Measurements from ENCODE around the gene EML1.

DNA sequence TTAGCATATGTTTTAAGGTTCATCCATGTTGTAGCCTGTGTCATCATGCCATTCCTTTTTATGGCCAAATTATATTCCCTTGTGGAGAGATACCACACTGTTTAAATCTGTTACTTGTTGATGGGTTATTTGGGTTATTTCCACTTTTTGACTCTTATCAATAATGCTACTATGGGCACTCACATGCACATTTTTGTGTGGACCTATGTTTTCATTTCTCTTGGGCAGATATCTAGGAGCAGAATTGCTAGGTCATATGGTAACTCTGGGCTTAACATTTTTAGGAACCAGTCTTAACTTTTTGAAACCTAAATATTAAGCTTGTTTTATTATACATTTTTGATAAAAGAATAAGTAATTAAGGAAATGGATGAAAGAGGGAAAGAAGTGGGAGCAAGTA lies 4.0 kb downstream of the EML1 start:
- TF ChIP-seq, protein P1, sequence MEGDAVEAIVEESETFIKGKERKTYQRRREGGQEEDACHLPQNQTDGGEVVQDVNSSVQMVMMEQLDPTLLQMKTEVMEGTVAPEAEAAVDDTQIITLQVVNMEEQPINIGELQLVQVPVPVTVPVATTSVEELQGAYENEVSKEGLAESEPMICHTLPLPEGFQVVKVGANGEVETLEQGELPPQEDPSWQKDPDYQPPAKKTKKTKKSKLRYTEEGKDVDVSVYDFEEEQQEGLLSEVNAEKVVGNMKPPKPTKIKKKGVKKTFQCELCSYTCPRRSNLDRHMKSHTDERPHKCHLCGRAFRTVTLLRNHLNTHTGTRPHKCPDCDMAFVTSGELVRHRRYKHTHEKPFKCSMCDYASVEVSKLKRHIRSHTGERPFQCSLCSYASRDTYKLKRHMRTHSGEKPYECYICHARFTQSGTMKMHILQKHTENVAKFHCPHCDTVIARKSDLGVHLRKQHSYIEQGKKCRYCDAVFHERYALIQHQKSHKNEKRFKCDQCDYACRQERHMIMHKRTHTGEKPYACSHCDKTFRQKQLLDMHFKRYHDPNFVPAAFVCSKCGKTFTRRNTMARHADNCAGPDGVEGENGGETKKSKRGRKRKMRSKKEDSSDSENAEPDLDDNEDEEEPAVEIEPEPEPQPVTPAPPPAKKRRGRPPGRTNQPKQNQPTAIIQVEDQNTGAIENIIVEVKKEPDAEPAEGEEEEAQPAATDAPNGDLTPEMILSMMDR (conservative IDR thresholded peaks at IDR 0.05 in 1 of 2, IDR thresholded peaks at IDR 0.05 in 1 of 2; ENCODE audit: extremely low read depth in 1 of 2, insufficient read depth in 1 of 2, low read depth in 1 of 2, low read length in 2 of 2): no peak
- TF ChIP-seq EZH2 (IDR thresholded peaks at IDR 0.05; ENCODE audit: borderline replicate concordance, low read length): no peak
